ENCODE data around the gene RER1. TPM values are rescaled to one million over a fixed set of nuclear protein-coding genes. Genes with fewer than 3 reads are reported as not detected.

RER1 gene
- polyA plus RNA-seq, 4 donors, result 108 to 124 (median 121) TPM

GRCh38 chr1:2386636-2387611 lies 4.7 kb upstream of the RER1 start:
- no peak for DNase-seq (ENCODE audit: low read depth in 4 of 4, low spot score in 2 of 4)

- DNase-seq (ENCODE audit: low read depth in 4 of 4, low spot score in 2 of 4), result no peak
Measured at GRCh38 chr1:2388004-2388913, 3.4 kb upstream of the RER1 start.

GRCh38 chr1:2389644-2390043 lies 2.0 kb upstream of the RER1 start:
- no peak for DNase-seq (ENCODE audit: low read depth in 4 of 4, low spot score in 2 of 4)

- DNase-seq (ENCODE audit: low read depth in 4 of 4, low spot score in 2 of 4), result no peak
Measured at GRCh38 chr1:2391931-2392509, 379 bp downstream of the RER1 start.

- no peak for DNase-seq (ENCODE audit: low read depth in 4 of 4, low spot score in 2 of 4)
Measured at GRCh38 chr1:2392686-2393085, 1.0 kb downstream of the RER1 start.

- DNase-seq (ENCODE audit: low read depth in 4 of 4, low spot score in 2 of 4), result no peak
Measured at GRCh38 chr1:2393471-2393877, 1.8 kb downstream of the RER1 start.

- no peak for DNase-seq (ENCODE audit: low read depth in 4 of 4, low spot score in 2 of 4)
Measured at GRCh38 chr1:2394220-2394619, 2.6 kb downstream of the RER1 start.

- DNase-seq (ENCODE audit: low read depth in 4 of 4, low spot score in 2 of 4), result no peak
Measured at GRCh38 chr1:2394761-2395160, 3.1 kb downstream of the RER1 start.

- no peak for DNase-seq (ENCODE audit: low read depth in 4 of 4, low spot score in 2 of 4)
Measured at GRCh38 chr1:2395245-2395644, 3.6 kb downstream of the RER1 start.

GRCh38 chr1:2396059-2396458 lies 4.4 kb downstream of the RER1 start:
- no peak for DNase-seq (ENCODE audit: low read depth in 4 of 4, low spot score in 2 of 4)

GRCh38 chr1:2396476-2396875 lies 4.8 kb downstream of the RER1 start:
- DNase-seq (ENCODE audit: low read depth in 4 of 4, low spot score in 2 of 4), result no peak

GRCh38 chr1:2397007-2397679 lies 5.5 kb downstream of the RER1 start:
- no peak for DNase-seq (ENCODE audit: low read depth in 4 of 4, low spot score in 2 of 4)

GRCh38 chr1:2398871-2399270 lies 7.2 kb downstream of the RER1 start:
- no peak for DNase-seq (ENCODE audit: low read depth in 4 of 4, low spot score in 2 of 4)

GRCh38 chr1:2399890-2400575 lies 8.4 kb downstream of the RER1 start:
- no peak for DNase-seq (ENCODE audit: low read depth in 4 of 4, low spot score in 2 of 4)

- DNase-seq (ENCODE audit: low read depth in 4 of 4, low spot score in 2 of 4), result no peak
Measured at GRCh38 chr1:2400576-2400909, 8.9 kb downstream of the RER1 start.

GRCh38 chr1:2400950-2401649 lies 9.5 kb downstream of the RER1 start:
- DNase-seq (ENCODE audit: low read depth in 4 of 4, low spot score in 2 of 4), result no peak

GRCh38 chr1:2402420-2402819 lies 10.8 kb downstream of the RER1 start:
- no peak for DNase-seq (ENCODE audit: low read depth in 4 of 4, low spot score in 2 of 4)

- no peak for DNase-seq (ENCODE audit: low read depth in 4 of 4, low spot score in 2 of 4)
Measured at GRCh38 chr1:2403273-2403672, 11.6 kb downstream of the RER1 start.

- no peak for DNase-seq (ENCODE audit: low read depth in 4 of 4, low spot score in 2 of 4)
Measured at GRCh38 chr1:2404142-2404889, 12.7 kb downstream of the RER1 start.

Measured in left renal cortex interstitium (tissue), 4 donors.